Measurements from ENCODE around the gene MTPN. TPM values are rescaled to one million over a fixed set of nuclear protein-coding genes. Genes with fewer than 3 reads are reported as not detected.

MTPN gene
- polyA plus RNA-seq, 1 experiment = 260 TPM

DNA sequence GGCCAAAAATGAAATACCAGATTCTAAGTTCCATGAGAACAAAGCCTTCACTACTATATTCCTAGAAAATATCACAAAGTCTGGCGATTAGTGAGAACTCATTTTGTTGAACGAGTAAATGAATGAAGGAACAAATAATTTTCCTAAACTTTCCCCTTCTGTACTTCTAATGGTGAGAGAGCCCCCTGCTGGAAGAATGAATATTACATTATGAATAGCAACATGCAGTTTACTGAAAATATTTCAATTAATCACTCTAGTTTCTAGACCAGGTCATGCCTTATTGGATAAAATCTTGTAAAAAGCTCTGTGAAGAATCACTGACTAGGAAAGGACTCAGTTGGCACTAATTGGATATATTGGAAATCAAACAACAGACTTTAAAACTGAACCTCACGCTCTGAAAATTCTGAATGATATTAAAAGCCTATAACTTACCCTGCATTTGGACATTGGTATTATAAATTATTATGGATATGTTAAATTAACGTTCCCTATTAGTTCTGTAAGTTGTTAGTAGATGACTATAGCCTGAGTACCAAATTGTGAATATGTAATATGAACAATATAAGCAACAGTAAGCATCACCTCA, 32.4 kb upstream of the MTPN start:
- peak; percentile 13 for DNase-seq (ENCODE audit: low read depth, low spot score)
- Histone ChIP-seq H3K27me3 (ENCODE audit: control insufficient read depth, insufficient read depth, low read length) (no peaks in the 10 kb centered on the region), H3K27ac (ENCODE audit: low read depth, low read length) (no peak overlapping the region), H3K4me3 (ENCODE audit: low read depth, low read length) (no peak overlapping the region), H3K9me3 (ENCODE audit: control insufficient read depth, insufficient read depth, low read length) (no peaks in the 10 kb centered on the region)
- TF ChIP-seq, protein P1, sequence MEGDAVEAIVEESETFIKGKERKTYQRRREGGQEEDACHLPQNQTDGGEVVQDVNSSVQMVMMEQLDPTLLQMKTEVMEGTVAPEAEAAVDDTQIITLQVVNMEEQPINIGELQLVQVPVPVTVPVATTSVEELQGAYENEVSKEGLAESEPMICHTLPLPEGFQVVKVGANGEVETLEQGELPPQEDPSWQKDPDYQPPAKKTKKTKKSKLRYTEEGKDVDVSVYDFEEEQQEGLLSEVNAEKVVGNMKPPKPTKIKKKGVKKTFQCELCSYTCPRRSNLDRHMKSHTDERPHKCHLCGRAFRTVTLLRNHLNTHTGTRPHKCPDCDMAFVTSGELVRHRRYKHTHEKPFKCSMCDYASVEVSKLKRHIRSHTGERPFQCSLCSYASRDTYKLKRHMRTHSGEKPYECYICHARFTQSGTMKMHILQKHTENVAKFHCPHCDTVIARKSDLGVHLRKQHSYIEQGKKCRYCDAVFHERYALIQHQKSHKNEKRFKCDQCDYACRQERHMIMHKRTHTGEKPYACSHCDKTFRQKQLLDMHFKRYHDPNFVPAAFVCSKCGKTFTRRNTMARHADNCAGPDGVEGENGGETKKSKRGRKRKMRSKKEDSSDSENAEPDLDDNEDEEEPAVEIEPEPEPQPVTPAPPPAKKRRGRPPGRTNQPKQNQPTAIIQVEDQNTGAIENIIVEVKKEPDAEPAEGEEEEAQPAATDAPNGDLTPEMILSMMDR (IDR thresholded peaks at IDR 0.05; ENCODE audit: low read depth, low read length) = peak; percentile 70
- POLR2A ChIA-PET = no interaction called here
- CTCF ChIA-PET = interaction anchor here (0.6 to 8.5 kb wide), 28 partner anchors 12 to 563 kb away, joined by 3 to 175 read pairs (median 4); no protein-coding TSS in a partner anchor

DNA sequence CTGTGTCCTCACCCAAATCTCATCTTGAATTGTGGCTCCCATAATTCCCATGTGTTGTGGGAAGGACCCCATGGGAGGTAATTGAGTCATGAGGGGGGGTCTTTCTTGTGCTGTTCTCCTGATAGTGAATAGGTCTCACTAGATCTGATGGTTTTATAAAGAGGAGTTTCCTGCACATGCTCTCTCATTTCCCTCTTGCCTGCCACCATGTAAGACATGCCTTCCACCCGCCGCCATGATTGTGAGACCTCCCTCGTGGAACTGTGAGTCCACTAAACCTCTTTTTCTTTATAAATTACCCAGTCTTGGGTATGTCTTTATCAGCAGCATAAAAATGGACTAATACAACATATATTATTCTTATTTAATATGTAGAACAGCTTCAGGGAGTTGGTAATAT, 29.0 kb upstream of the MTPN start:
- H3K4me3 ChIP-seq (ENCODE audit: low read depth, low read length) = no peak overlapping the region
- ChIA-PET POLR2A (no interaction called here), CTCF (interaction anchor here (5.3 to 8.5 kb wide), 2 partner anchors 207 to 334 kb away, joined by 45 to 175 read pairs; no protein-coding TSS in a partner anchor)
- no peak for DNase-seq (ENCODE audit: low read depth, low spot score)
- no peaks in the 10 kb centered on the region for H3K9me3 ChIP-seq (ENCODE audit: control insufficient read depth, insufficient read depth, low read length)
- TF ChIP-seq, protein P1 (IDR thresholded peaks at IDR 0.05; ENCODE audit: low read depth, low read length) = no peak
- no peak overlapping the region for H3K27ac ChIP-seq (ENCODE audit: low read depth, low read length)
- no peaks in the 10 kb centered on the region for H3K27me3 ChIP-seq (ENCODE audit: control insufficient read depth, insufficient read depth, low read length)

DNA sequence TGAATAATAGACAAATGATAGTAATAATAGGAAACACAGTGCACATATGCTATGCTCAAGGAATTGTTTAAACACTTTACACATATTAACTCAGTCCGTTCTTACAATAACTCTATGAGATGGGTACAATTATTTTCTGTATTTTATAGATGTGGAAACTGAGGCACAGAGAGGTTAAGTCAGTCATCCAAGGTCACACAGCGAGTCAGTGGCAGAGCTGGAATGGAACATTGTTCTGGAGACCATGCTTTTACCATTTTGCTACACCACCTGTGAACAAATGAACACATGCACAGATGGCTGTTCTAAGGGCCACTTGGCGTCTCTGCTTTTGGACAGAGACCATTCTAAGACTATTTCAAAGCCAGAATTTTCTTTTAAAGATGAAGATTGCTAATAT, 26.9 kb upstream of the MTPN start:
- Histone ChIP-seq H3K9me3 (ENCODE audit: control insufficient read depth, insufficient read depth, low read length) (no peaks in the 10 kb centered on the region), H3K4me3 (ENCODE audit: low read depth, low read length) (no peak overlapping the region), H3K27ac (ENCODE audit: low read depth, low read length) (no peak overlapping the region), H3K27me3 (ENCODE audit: control insufficient read depth, insufficient read depth, low read length) (no peaks in the 10 kb centered on the region)
- ChIA-PET CTCF (interaction anchor here (8.5 kb wide), 1 partner anchor 205 kb away, joined by 175 read pairs; no protein-coding TSS in a partner anchor), POLR2A (no interaction called here)
- no peak for DNase-seq (ENCODE audit: low read depth, low spot score)
- TF ChIP-seq, protein P1 (IDR thresholded peaks at IDR 0.05; ENCODE audit: low read depth, low read length) = no peak

DNA sequence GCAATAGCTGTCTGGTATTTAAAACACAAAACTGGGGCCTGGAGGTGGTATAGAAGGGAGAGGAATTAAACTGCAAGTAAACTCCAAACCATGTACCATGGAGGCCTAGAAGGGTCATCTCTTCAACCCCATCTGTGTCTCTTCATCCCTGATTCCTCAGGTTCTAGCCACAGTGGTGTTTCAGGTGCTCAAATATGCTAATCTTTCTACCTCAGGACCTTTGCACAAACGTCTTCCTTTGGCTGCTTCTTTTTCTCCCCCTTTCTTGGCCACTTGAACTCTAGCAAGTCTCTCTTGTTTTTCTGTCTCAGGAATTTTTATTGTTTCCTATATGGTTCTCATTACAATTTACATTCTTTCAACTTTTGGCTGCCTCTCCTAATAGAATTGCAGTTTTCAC, 25.6 kb upstream of the MTPN start:
- no peak for DNase-seq (ENCODE audit: low read depth, low spot score)
- no peaks in the 10 kb centered on the region for H3K27me3 ChIP-seq (ENCODE audit: control insufficient read depth, insufficient read depth, low read length)
- no peak overlapping the region for H3K27ac ChIP-seq (ENCODE audit: low read depth, low read length)
- ChIA-PET POLR2A (no interaction called here), CTCF (no interaction called here)
- H3K9me3 ChIP-seq (ENCODE audit: control insufficient read depth, insufficient read depth, low read length) = no peaks in the 10 kb centered on the region
- H3K4me3 ChIP-seq (ENCODE audit: low read depth, low read length) = no peak overlapping the region
- TF ChIP-seq, protein P1 (IDR thresholded peaks at IDR 0.05; ENCODE audit: low read depth, low read length) = no peak

DNA sequence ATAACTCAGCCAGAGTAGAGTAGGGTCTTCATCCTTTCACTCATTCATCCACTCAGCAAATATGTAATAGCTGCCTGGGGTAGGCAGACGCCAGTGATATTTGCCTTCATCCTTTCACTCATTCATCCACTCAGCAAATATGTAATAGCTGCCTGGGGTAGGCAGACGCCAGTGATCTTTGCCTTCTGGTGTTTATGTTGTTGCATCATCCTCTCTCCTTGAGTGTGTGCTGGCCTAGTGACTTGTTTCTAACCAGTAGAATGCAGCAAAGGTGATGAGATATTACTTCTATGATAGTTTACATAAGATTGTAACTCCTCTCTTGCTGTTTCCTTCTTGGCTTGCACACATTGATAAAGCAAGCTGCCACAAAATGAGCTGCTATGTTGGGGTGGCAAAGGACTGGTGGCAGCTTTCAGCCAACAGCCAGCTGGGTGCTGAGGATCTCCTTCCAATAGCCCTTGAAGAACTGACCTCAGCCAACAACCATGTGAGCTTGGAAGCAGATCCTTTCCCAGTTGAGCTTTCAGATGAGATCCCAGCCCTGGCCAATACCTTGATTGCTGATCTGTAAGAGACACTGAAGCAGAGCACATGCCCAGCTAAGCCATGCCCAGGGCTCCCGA, 23.2 kb upstream of the MTPN start:
- Histone ChIP-seq H3K4me3 (ENCODE audit: low read depth, low read length) (no peak overlapping the region), H3K27me3 (ENCODE audit: control insufficient read depth, insufficient read depth, low read length) (no peaks in the 10 kb centered on the region), H3K9me3 (ENCODE audit: control insufficient read depth, insufficient read depth, low read length) (no peaks in the 10 kb centered on the region), H3K27ac (ENCODE audit: low read depth, low read length) (no peak overlapping the region)
- DNase-seq (ENCODE audit: low read depth, low spot score) = no peak
- ChIA-PET CTCF (interaction anchor here (0.6 to 9.1 kb wide), 6 partner anchors 9 to 379 kb away, joined by 3 to 50 read pairs (median 6); no protein-coding TSS in a partner anchor), POLR2A (interaction anchor here (0.7 kb wide), 1 partner anchor 55 kb away, joined by 3 read pairs; no protein-coding TSS in a partner anchor)
- TF ChIP-seq, protein P1 (IDR thresholded peaks at IDR 0.05; ENCODE audit: low read depth, low read length) = no peak
